ENCODE measurements around the gene CLIP3.

The CLIP3 gene

DNA sequence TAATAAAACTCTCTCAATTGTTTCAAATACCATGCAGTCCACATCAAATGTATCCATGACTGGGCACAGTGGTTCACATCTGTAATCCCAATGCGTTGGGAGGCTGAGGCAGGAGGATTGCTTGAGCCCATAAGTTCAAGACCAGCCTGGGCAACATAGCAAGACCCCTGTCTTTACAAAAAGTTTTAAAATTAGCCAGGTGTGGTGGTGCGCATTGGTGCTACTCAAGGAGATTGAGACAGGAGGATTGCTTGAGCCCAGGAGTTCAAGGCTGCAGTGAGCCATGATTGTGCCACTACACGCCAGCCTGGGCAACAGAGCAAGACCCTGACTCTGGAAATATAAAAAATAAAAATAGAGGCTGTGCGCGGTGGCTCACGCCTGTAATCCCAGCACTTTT is 5.0 kb downstream of the CLIP3 start:
- TF ChIP-seq, protein P1, sequence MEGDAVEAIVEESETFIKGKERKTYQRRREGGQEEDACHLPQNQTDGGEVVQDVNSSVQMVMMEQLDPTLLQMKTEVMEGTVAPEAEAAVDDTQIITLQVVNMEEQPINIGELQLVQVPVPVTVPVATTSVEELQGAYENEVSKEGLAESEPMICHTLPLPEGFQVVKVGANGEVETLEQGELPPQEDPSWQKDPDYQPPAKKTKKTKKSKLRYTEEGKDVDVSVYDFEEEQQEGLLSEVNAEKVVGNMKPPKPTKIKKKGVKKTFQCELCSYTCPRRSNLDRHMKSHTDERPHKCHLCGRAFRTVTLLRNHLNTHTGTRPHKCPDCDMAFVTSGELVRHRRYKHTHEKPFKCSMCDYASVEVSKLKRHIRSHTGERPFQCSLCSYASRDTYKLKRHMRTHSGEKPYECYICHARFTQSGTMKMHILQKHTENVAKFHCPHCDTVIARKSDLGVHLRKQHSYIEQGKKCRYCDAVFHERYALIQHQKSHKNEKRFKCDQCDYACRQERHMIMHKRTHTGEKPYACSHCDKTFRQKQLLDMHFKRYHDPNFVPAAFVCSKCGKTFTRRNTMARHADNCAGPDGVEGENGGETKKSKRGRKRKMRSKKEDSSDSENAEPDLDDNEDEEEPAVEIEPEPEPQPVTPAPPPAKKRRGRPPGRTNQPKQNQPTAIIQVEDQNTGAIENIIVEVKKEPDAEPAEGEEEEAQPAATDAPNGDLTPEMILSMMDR (IDR thresholded peaks at IDR 0.05) = no peak
- H3K36me3 ChIP-seq = peaks cover 4% of the 10 kb centered on the region
- H3K4me1 ChIP-seq (ENCODE audit: control insufficient read depth in 1 of 2, insufficient read depth in 1 of 2, low read depth in 1 of 2, low read length in 1 of 2) = no peaks in the 10 kb centered on the region
- no peaks in the 10 kb centered on the region for H3K9me3 ChIP-seq
- no peak overlapping the region for H3K27ac ChIP-seq
- H3K27me3 ChIP-seq = peaks cover 16% of the 10 kb centered on the region
- H3K4me3 ChIP-seq (ENCODE audit: low read depth in 1 of 2, low read length in 1 of 2) = no peak overlapping the region

DNA sequence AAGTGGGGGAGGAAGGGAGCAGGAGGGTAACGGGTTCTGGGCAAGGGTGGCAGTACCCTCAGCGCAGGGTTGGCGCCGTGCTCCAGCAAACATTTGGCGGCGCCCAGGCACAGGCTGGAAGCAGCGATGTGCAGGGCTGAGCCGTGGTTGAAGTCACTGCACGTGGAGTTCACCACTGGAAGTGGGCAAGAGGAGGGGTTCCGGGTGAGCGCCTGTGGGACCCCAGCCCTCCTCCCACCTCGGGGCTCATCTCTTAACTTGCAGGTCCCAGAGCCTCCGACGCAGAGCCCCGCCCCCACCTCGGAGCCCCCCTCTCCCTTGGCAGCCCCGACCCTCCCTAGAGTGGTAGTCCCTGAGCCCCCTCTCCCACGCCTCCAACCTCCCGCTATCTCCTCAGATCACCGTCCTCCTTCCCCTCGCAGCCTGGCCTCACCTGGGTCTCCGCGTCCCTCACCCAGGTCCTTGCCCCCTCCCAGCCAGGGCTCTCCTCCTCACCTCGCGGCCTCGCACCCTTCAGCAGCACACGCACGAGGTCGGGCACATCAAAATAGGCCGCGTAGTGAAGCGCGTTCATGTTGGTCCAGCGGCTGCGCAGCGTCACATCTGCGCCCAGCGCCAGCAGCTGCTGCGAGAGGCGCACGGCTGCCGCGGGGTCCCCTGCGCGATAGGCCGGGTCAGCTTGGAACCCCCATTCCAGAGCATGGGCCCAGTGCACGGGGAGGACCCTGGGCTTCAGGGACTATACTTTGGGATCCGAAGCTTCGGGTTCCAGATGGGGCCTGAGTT is 6.4 kb downstream of the CLIP3 start:
- Histone ChIP-seq H3K4me1 (ENCODE audit: control insufficient read depth in 1 of 2, insufficient read depth in 1 of 2, low read depth in 1 of 2, low read length in 1 of 2) (no peaks in the 10 kb centered on the region), H3K27ac (no peak overlapping the region), H3K9me3 (no peaks in the 10 kb centered on the region), H3K27me3 (peaks cover 2% of the 10 kb centered on the region), H3K4me3 (ENCODE audit: low read depth in 1 of 2, low read length in 1 of 2) (no peak overlapping the region), H3K36me3 (peaks cover 4% of the 10 kb centered on the region)
- TF ChIP-seq, protein P1 (IDR thresholded peaks at IDR 0.05) = no peak

DNA sequence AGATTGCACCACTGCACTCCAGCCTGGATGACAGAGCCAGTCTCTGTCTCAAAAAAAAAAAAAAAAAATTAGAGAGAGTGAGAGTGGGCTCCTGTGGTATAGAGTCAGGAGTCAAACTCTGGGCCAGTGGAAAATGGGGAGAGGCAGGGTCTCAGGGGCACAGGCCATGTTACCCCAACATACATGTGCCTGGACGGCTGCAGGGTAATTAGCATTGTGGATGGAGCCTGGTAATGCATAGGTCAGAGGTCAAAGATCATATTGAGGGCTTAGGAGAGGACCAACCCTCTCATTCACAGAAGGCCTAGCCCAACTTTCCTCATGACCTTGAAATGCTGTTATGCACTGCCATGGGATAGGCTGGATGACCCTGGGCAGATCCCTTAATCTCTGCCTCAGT is 7.1 kb downstream of the CLIP3 start:
- Histone ChIP-seq H3K4me1 (ENCODE audit: control insufficient read depth in 1 of 2, insufficient read depth in 1 of 2, low read depth in 1 of 2, low read length in 1 of 2) (no peaks in the 10 kb centered on the region), H3K27ac (no peak overlapping the region), H3K4me3 (ENCODE audit: low read depth in 1 of 2, low read length in 1 of 2) (no peak overlapping the region), H3K27me3 (no peaks in the 10 kb centered on the region), H3K9me3 (no peaks in the 10 kb centered on the region), H3K36me3 (peaks cover 4% of the 10 kb centered on the region)
- TF ChIP-seq, protein P1 (IDR thresholded peaks at IDR 0.05) = no peak

DNA sequence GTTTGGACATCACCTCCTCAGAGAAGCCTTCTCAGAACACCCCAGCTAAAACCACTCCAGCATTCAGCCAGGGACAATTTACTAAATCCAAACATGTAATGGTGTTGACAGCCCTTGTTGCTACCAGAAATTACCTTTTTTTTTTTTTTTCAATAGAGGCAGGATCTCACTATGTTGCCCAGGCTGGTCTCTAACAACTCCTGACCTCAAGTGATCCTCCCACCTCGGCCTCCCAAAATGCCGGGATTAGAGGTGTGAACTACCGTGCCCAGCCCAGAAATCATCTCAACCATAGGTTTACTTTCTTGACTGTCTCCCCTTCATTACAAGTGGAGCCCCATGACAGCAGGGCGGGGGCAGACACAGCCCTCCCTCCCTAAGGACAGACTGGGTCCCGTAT is 9.2 kb downstream of the CLIP3 start:
- no peaks in the 10 kb centered on the region for H3K9me3 ChIP-seq
- H3K4me1 ChIP-seq (ENCODE audit: control insufficient read depth in 1 of 2, insufficient read depth in 1 of 2, low read depth in 1 of 2, low read length in 1 of 2) = no peaks in the 10 kb centered on the region
- no peak overlapping the region for H3K4me3 ChIP-seq (ENCODE audit: low read depth in 1 of 2, low read length in 1 of 2)
- H3K27ac ChIP-seq = no peak overlapping the region
- TF ChIP-seq, protein P1 (IDR thresholded peaks at IDR 0.05) = no peak
- H3K36me3 ChIP-seq = peaks cover 4% of the 10 kb centered on the region
- H3K27me3 ChIP-seq = no peaks in the 10 kb centered on the region

DNA sequence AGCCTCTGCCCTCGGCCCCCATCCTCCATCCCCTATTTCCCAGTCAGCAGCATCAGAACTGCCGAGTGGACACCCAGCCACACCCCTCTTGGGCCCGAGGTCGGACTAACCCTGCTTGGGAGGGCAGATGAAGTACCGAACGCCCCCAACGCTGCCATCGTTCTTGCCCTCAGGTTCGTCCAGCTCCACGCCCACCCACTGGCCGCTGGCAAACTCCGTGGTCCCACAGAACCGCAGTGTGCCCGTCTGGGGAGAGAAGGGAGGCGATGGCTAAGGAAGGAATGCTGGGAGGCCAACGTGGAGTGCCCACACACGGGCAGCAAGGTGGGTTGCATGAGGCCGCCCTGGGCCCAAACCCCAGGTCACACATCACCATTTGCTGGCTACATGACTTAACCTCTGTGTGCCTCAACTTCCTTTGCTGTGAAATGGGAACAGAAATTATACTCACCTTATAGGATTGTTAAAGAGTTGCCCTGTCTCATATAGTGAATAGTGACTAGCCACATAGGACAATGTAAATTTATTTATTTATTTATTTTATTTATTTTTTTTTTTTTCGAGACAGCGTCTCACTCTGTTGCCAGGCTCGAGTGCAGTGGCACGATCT is 13.5 kb downstream of the CLIP3 start:
- no peaks in the 10 kb centered on the region for H3K27me3 ChIP-seq
- TF ChIP-seq, protein P1 (IDR thresholded peaks at IDR 0.05) = no peak
- H3K4me1 ChIP-seq (ENCODE audit: control insufficient read depth in 1 of 2, insufficient read depth in 1 of 2, low read depth in 1 of 2, low read length in 1 of 2) = peaks cover 4 to 6% of the 10 kb centered on the region in 2 experiments
- H3K36me3 ChIP-seq = no peaks in the 10 kb centered on the region
- H3K27ac ChIP-seq = no peak overlapping the region
- no peak overlapping the region for H3K4me3 ChIP-seq (ENCODE audit: low read depth in 1 of 2, low read length in 1 of 2)
- H3K9me3 ChIP-seq = no peaks in the 10 kb centered on the region

Data from neutrophil (primary cell).